GM12892 (cell line): Measurements from ENCODE around the gene ZNF865.

Experiments
- POLR2A ChIP-seq: IDR thresholded peaks from 2 replicates; pipeline ENCODE4 v1.6.1; 2011; ENCODE audit warnings: low read depth, low read length, control low read depth
- POLR2AphosphoS5 ChIP-seq: IDR thresholded peaks from 2 replicates; pipeline ENCODE4 v1.6.1; 2011; ENCODE audit warnings: low read depth, low read length, control low read depth
- TAF1 ChIP-seq: IDR thresholded peaks from 2 replicates; pipeline ENCODE4 v1.6.1; 2011; ENCODE audit warnings: low read depth, mild to moderate bottlenecking, control low read depth, low read length, borderline replicate concordance

- TF ChIP-seq TAF1: no peak
- no peak for TF ChIP-seq POLR2AphosphoS5
- no peak for TF ChIP-seq POLR2A
Measured at GRCh38 chr19:55602104-55603001, 3.1 kb upstream of the ZNF865 start.
